Activated T-cell treated with anti-CD3 and anti-CD28 coated beads, Interleukin-2, amount 50 U/mL, for 24 hours (primary cell): Measurements from ENCODE around the gene FAM209A.

ENCODE experiments used
- DNase-seq: peaks from one replicate; pipeline ENCODE4 v3.0.0-alpha.2; 2020
- H3K27ac Mint-ChIP-seq: 2 replicates; pipeline ENCODE4 v1.8.0; 2020; ENCODE audit warnings: mild to moderate bottlenecking, mixed read lengths
- H3K27me3 Mint-ChIP-seq: 2 replicates; pipeline ENCODE4 v1.8.0; 2020; ENCODE audit warnings: mixed read lengths
- H3K36me3 Mint-ChIP-seq: 2 replicates; pipeline ENCODE4 v1.8.0; 2020; ENCODE audit warnings: low read depth, mixed read lengths
- H3K4me1 Mint-ChIP-seq: 2 replicates; pipeline ENCODE4 v1.8.0; 2020; ENCODE audit warnings: low read depth, mixed read lengths
- H3K4me3 Mint-ChIP-seq: 2 replicates; pipeline ENCODE4 v1.8.0; 2020; ENCODE audit warnings: mild to moderate bottlenecking, moderate library complexity, mixed read lengths
- H3K9me3 Mint-ChIP-seq: 2 replicates; pipeline ENCODE4 v1.8.0; 2020; ENCODE audit warnings: mixed read lengths

The FAM209A gene

GRCh38 chr20:56565511-56565910 is 41.0 kb downstream of the FAM209A start:
- H3K27ac Mint-ChIP-seq, result no peak overlapping the region
- no peaks in the 10 kb centered on the region for H3K36me3 Mint-ChIP-seq
- H3K27me3 Mint-ChIP-seq, result peaks cover 5% of the 10 kb centered on the region
- H3K4me3 Mint-ChIP-seq, result no peak overlapping the region
- H3K9me3 Mint-ChIP-seq, result no peaks in the 10 kb centered on the region
- no peaks in the 10 kb centered on the region for H3K4me1 Mint-ChIP-seq
- DNase-seq, result no peak

GRCh38 chr20:56566621-56567020 is 42.1 kb downstream of the FAM209A start:
- Mint-ChIP-seq H3K9me3 (no peaks in the 10 kb centered on the region), H3K27ac (no peak overlapping the region), H3K4me3 (no peak overlapping the region), H3K36me3 (no peaks in the 10 kb centered on the region), H3K27me3 (peaks cover 10% of the 10 kb centered on the region), H3K4me1 (no peaks in the 10 kb centered on the region)
- DNase-seq, result no peak

- no peaks in the 10 kb centered on the region for H3K9me3 Mint-ChIP-seq
- H3K4me1 Mint-ChIP-seq, result no peaks in the 10 kb centered on the region
- no peak for DNase-seq
- H3K27me3 Mint-ChIP-seq, result peaks cover 31% of the 10 kb centered on the region
- no peak overlapping the region for H3K27ac Mint-ChIP-seq
- H3K4me3 Mint-ChIP-seq, result no peak overlapping the region
- no peaks in the 10 kb centered on the region for H3K36me3 Mint-ChIP-seq
These were observed 46.3 kb downstream of the FAM209A start for GRCh38 chr20:56570832-56571231.

- Mint-ChIP-seq H3K27me3 (peaks cover 34% of the 10 kb centered on the region), H3K27ac (no peak overlapping the region), H3K36me3 (no peaks in the 10 kb centered on the region), H3K4me3 (no peak overlapping the region), H3K4me1 (no peaks in the 10 kb centered on the region), H3K9me3 (no peaks in the 10 kb centered on the region)
- no peak for DNase-seq
These were observed 47.6 kb downstream of the FAM209A start for GRCh38 chr20:56572172-56572571.

- H3K27me3 Mint-ChIP-seq, result peaks cover 34% of the 10 kb centered on the region
- H3K27ac Mint-ChIP-seq, result no peak overlapping the region
- H3K9me3 Mint-ChIP-seq, result no peaks in the 10 kb centered on the region
- H3K36me3 Mint-ChIP-seq, result no peaks in the 10 kb centered on the region
- no peak overlapping the region for H3K4me3 Mint-ChIP-seq
- DNase-seq, result no peak
- H3K4me1 Mint-ChIP-seq, result no peaks in the 10 kb centered on the region
These were observed 49.4 kb downstream of the FAM209A start for GRCh38 chr20:56573986-56574385.

GRCh38 chr20:56574531-56575142 is 50.1 kb downstream of the FAM209A start:
- Mint-ChIP-seq H3K9me3 (no peaks in the 10 kb centered on the region), H3K4me1 (no peaks in the 10 kb centered on the region), H3K4me3 (no peak overlapping the region), H3K27ac (no peak overlapping the region), H3K27me3 (peaks cover 34% of the 10 kb centered on the region), H3K36me3 (no peaks in the 10 kb centered on the region)
- DNase-seq, result no peak

GRCh38 chr20:56575157-56575556 is 50.6 kb downstream of the FAM209A start:
- Mint-ChIP-seq H3K36me3 (no peaks in the 10 kb centered on the region), H3K9me3 (no peaks in the 10 kb centered on the region), H3K27me3 (peaks cover 29% of the 10 kb centered on the region), H3K27ac (no peak overlapping the region), H3K4me1 (no peaks in the 10 kb centered on the region), H3K4me3 (no peak overlapping the region)
- DNase-seq, result no peak
